Skeletal muscle satellite cell (primary cell): ENCODE measurements around the gene ZFP92. TPM values are rescaled to one million over a fixed set of nuclear protein-coding genes. Genes with fewer than 3 reads are reported as not detected.

ENCODE experiments used
- H3K27me3 ChIP-seq: 2 replicates; pipeline ENCODE4 v1.7.0; 2013; ENCODE audit warnings: low read length; ENCODE audit not compliant: control insufficient read depth, insufficient read depth
- H3K36me3 ChIP-seq: 2 replicates; pipeline ENCODE4 v1.7.0; 2013; ENCODE audit warnings: mild to moderate bottlenecking, control low read depth, low read length; ENCODE audit not compliant: insufficient read depth
- H3K4me1 ChIP-seq: 2 replicates; pipeline ENCODE4 v1.7.0; 2013; ENCODE audit warnings: low read length; ENCODE audit not compliant: control insufficient read depth, insufficient read depth
- H3K4me2 ChIP-seq: 2 replicates; pipeline ENCODE4 v1.7.0; 2013; ENCODE audit warnings: mild to moderate bottlenecking, low read length
- H3K4me3 ChIP-seq: 2 replicates; pipeline ENCODE4 v1.7.0; 2013; ENCODE audit warnings: low read length
- H3K9ac ChIP-seq: 2 replicates; pipeline ENCODE4 v1.7.0; 2013; ENCODE audit warnings: mild to moderate bottlenecking, low read depth, low read length, moderate library complexity
- H3K9me3 ChIP-seq: replicated peaks from 2 replicates; pipeline ENCODE4 v1.7.0; 2013; ENCODE audit warnings: mild to moderate bottlenecking, control low read depth, low read length
- total RNA-seq: library from RNA; depleted of rRNA; stranded (reverse); fragments of >200 nt; gene quantifications from 2 replicates; pipeline ENCODE4 v1.2.3, GENCODE V29; 2012; rRNA removed

ZFP92 gene
- total RNA-seq, result under 0.01 TPM in 1 of 2 replicates, not detected in the other

- Histone ChIP-seq H3K27me3 (peaks cover 16% of the 10 kb centered on the region), H3K4me2 (peak within 1 kb of the TSS; percentile 71), H3K9ac (peak within 1 kb of the TSS; percentile 30), H3K9me3 (no peaks in the 10 kb centered on the region), H3K4me3 (peak within 1 kb of the TSS; percentile 57), H3K4me1 (no peaks in the 10 kb centered on the region), H3K36me3 (no peaks in the 10 kb centered on the region)
These were observed at the start of gene ZFP92 for GRCh38 chrX:153411255-153411987. Gene ZFP92, plus strand, starts transcription at chrX:153411472. Its CDS starts 6,851 bp downstream, at chrX:153418323.

GRCh38 chrX:153361781-153362397, 49.4 kb upstream of the ZFP92 start:
- H3K4me3 ChIP-seq, result no peak overlapping the region
- H3K27me3 ChIP-seq, result peaks cover 20% of the 10 kb centered on the region
- no peaks in the 10 kb centered on the region for H3K4me1 ChIP-seq
- H3K9ac ChIP-seq, result no peak overlapping the region
- no peaks in the 10 kb centered on the region for H3K36me3 ChIP-seq
- H3K4me2 ChIP-seq, result no peak overlapping the region
- no peaks in the 10 kb centered on the region for H3K9me3 ChIP-seq

- no peak overlapping the region for H3K4me3 ChIP-seq
- no peak overlapping the region for H3K9ac ChIP-seq
- peaks cover 20% of the 10 kb centered on the region for H3K27me3 ChIP-seq
- H3K9me3 ChIP-seq, result no peaks in the 10 kb centered on the region
- no peak overlapping the region for H3K4me2 ChIP-seq
- no peaks in the 10 kb centered on the region for H3K4me1 ChIP-seq
- H3K36me3 ChIP-seq, result no peaks in the 10 kb centered on the region
These were observed 45.6 kb upstream of the ZFP92 start for GRCh38 chrX:153365670-153366069.

GRCh38 chrX:153366119-153366518, 45.2 kb upstream of the ZFP92 start:
- no peaks in the 10 kb centered on the region for H3K9me3 ChIP-seq
- no peak overlapping the region for H3K4me3 ChIP-seq
- H3K4me2 ChIP-seq, result no peak overlapping the region
- no peaks in the 10 kb centered on the region for H3K4me1 ChIP-seq
- H3K36me3 ChIP-seq, result no peaks in the 10 kb centered on the region
- H3K27me3 ChIP-seq, result peaks cover 20% of the 10 kb centered on the region
- H3K9ac ChIP-seq, result no peak overlapping the region

- no peak overlapping the region for H3K9ac ChIP-seq
- H3K9me3 ChIP-seq, result no peaks in the 10 kb centered on the region
- H3K4me2 ChIP-seq, result no peak overlapping the region
- peaks cover 19% of the 10 kb centered on the region for H3K27me3 ChIP-seq
- H3K4me3 ChIP-seq, result no peak overlapping the region
- H3K36me3 ChIP-seq, result no peaks in the 10 kb centered on the region
- no peaks in the 10 kb centered on the region for H3K4me1 ChIP-seq
These were observed 44.3 kb upstream of the ZFP92 start for GRCh38 chrX:153366878-153367538.

GRCh38 chrX:153370293-153371055, 40.8 kb upstream of the ZFP92 start:
- Histone ChIP-seq H3K9ac (no peak overlapping the region), H3K9me3 (no peaks in the 10 kb centered on the region), H3K36me3 (no peaks in the 10 kb centered on the region), H3K27me3 (peaks cover 11% of the 10 kb centered on the region), H3K4me1 (no peaks in the 10 kb centered on the region), H3K4me3 (no peak overlapping the region), H3K4me2 (no peak overlapping the region)

GRCh38 chrX:153371256-153371655, 40.0 kb upstream of the ZFP92 start:
- no peak overlapping the region for H3K9ac ChIP-seq
- no peak overlapping the region for H3K4me3 ChIP-seq
- no peaks in the 10 kb centered on the region for H3K4me1 ChIP-seq
- peaks cover 4% of the 10 kb centered on the region for H3K27me3 ChIP-seq
- H3K36me3 ChIP-seq, result no peaks in the 10 kb centered on the region
- H3K9me3 ChIP-seq, result no peaks in the 10 kb centered on the region
- no peak overlapping the region for H3K4me2 ChIP-seq

- no peaks in the 10 kb centered on the region for H3K36me3 ChIP-seq
- H3K4me1 ChIP-seq, result no peaks in the 10 kb centered on the region
- H3K9me3 ChIP-seq, result no peaks in the 10 kb centered on the region
- no peak overlapping the region for H3K4me2 ChIP-seq
- peaks cover 3% of the 10 kb centered on the region for H3K27me3 ChIP-seq
- no peak overlapping the region for H3K4me3 ChIP-seq
- no peak overlapping the region for H3K9ac ChIP-seq
These were observed 38.3 kb upstream of the ZFP92 start for GRCh38 chrX:153372949-153373348.

- no peak overlapping the region for H3K4me3 ChIP-seq
- no peaks in the 10 kb centered on the region for H3K9me3 ChIP-seq
- no peaks in the 10 kb centered on the region for H3K4me1 ChIP-seq
- H3K27me3 ChIP-seq, result peaks cover 3% of the 10 kb centered on the region
- H3K9ac ChIP-seq, result no peak overlapping the region
- H3K36me3 ChIP-seq, result no peaks in the 10 kb centered on the region
- no peak overlapping the region for H3K4me2 ChIP-seq
These were observed 36.8 kb upstream of the ZFP92 start for GRCh38 chrX:153374426-153374825.

GRCh38 chrX:153375571-153375970, 35.7 kb upstream of the ZFP92 start:
- Histone ChIP-seq H3K36me3 (no peaks in the 10 kb centered on the region), H3K4me2 (no peak overlapping the region), H3K9ac (no peak overlapping the region), H3K4me1 (no peaks in the 10 kb centered on the region), H3K9me3 (no peaks in the 10 kb centered on the region), H3K4me3 (no peak overlapping the region), H3K27me3 (peaks cover 3% of the 10 kb centered on the region)

GRCh38 chrX:153377727-153378126, 33.5 kb upstream of the ZFP92 start:
- no peaks in the 10 kb centered on the region for H3K9me3 ChIP-seq
- H3K4me1 ChIP-seq, result peaks cover 3% of the 10 kb centered on the region
- H3K9ac ChIP-seq, result no peak overlapping the region
- peaks cover 3% of the 10 kb centered on the region for H3K27me3 ChIP-seq
- H3K4me2 ChIP-seq, result no peak overlapping the region
- no peak overlapping the region for H3K4me3 ChIP-seq
- H3K36me3 ChIP-seq, result no peaks in the 10 kb centered on the region
